ENCODE data around the gene AKIRIN1.

DNA sequence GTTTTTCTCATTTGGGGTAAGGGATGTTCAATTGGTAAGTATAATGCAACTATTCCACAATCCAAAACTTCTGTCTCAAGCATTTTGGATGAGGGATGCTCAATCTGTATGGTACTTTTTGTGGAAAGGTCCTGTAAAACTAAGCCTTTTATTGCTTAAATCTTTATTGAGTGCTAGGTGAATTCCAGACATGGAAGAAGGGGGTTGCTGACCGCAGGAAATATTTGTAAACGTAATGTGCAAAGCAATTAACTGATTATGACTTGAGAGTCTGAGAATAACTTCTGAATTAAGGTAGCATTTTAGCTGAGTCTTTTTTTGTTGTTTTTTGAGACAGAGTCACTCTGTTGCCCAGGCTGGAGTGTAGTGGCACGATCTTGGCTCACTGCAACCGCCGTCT is 3.1 kb downstream of the AKIRIN1 start:
- TF ChIP-seq CTCF (IDR thresholded peaks at IDR 0.05 in 8 of 11, conservative IDR thresholded peaks at IDR 0.05 in 3 of 11) (no peak), POLR2A (IDR thresholded peaks at IDR 0.05) (no peak)

Measured in spleen (tissue), 7 donors.